GM19240 (cell line): ENCODE data around the gene KCTD2.
A peak's percentile ranks its signal among the peaks of the same experiment; 100 is the strongest.

Experiments used
- DNase-seq: peaks from one replicate; pipeline ENCODE4 v3.0.0; 2011; ENCODE audit warnings: low spot score; ENCODE audit not compliant: insufficient read length

Gene KCTD2

GRCh38 chr17:75097865-75098264 lies 50.8 kb downstream of the KCTD2 start:
- DNase-seq: no peak

GRCh38 chr17:75098861-75099260 lies 51.8 kb downstream of the KCTD2 start:
- no peak for DNase-seq

- no peak for DNase-seq
Observed at GRCh38 chr17:75099881-75100595, 53.0 kb downstream of the KCTD2 start.

GRCh38 chr17:75102385-75102821 lies 55.4 kb downstream of the KCTD2 start:
- DNase-seq: no peak

- DNase-seq: no peak
Observed at GRCh38 chr17:75103601-75104554, 56.9 kb downstream of the KCTD2 start.

GRCh38 chr17:75105126-75106080 lies 58.4 kb downstream of the KCTD2 start:
- peak; percentile 64 for DNase-seq

- DNase-seq: no peak
Observed at GRCh38 chr17:75108193-75108592, 61.2 kb downstream of the KCTD2 start.

GRCh38 chr17:75109046-75109406 lies 62.0 kb downstream of the KCTD2 start:
- no peak for DNase-seq

- peak; percentile 90 for DNase-seq
Observed at GRCh38 chr17:75109407-75110233, 62.6 kb downstream of the KCTD2 start, which contains the start of gene ARMC7. Gene ARMC7 (plus strand): TSS chr17:75109969. CDS start chr17:75110289, 320 bp downstream.

- DNase-seq: no peak
Observed at GRCh38 chr17:75110234-75110937, 63.4 kb downstream of the KCTD2 start.

GRCh38 chr17:75111777-75112335 lies 64.8 kb downstream of the KCTD2 start:
- DNase-seq: no peak

- DNase-seq: peak; percentile 74
Observed at GRCh38 chr17:75113798-75114551, 67.0 kb downstream of the KCTD2 start.

- no peak for DNase-seq
Observed at GRCh38 chr17:75114552-75115314, 67.7 kb downstream of the KCTD2 start.
